Measurements from ENCODE around the gene LIG3. TPM values are rescaled to one million over a fixed set of nuclear protein-coding genes. Genes with fewer than 3 reads are reported as not detected.

Gene LIG3
- total and polyA plus RNA-seq, 9 donors, result 10.9 to 63.2 (median 44.2) TPM

GRCh38 chr17:35056013-35056412 is 75.7 kb downstream of the LIG3 start:
- WGBS, 3 donors, result 90 to 93% (median 91%) methylated on average over 3 of the region's 3 CpGs
- H3K4me3 ChIP-seq, result no peak overlapping the region
- H3K4me1 ChIP-seq (ENCODE audit: insufficient read depth), result no peaks in the 10 kb centered on the region
- TF ChIP-seq CTCF (IDR thresholded peaks at IDR 0.05), result no peak
- DNase-seq, result no peak
- no peaks in the 10 kb centered on the region for H3K9me3 ChIP-seq
- H3K27ac ChIP-seq, result no peak overlapping the region
- no peaks in the 10 kb centered on the region for H3K27me3 ChIP-seq
- H3K36me3 ChIP-seq, result no peaks in the 10 kb centered on the region
- intact Hi-C loops (cut with DNase I), result no loop called here

DNA sequence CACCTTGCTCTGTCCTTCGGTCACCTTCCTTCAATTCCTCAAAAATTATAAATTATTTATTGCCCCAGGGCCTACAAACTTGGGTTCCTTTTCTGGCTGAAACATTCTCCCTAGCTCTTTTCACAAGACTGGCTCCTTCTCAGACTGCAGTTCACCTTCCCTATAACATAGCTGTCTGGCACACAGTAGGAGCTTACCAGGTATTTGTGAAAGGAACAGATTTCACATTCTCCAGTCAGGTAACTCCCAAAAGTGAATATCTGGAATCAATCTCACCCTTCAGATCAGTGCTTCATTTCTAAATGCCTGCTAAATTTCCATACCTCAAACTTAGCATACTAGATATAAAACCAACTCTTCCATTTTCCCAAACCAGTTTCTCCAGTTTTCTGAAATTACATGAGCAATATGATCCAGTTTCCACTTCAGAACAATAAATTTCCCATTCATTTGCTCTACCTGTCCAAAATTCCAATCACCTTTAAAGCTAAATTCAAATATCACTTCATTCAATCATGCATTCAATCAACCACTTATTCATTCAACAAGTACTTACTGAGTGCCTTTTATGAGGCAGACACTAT is 77.1 kb downstream of the LIG3 start:
- Histone ChIP-seq H3K27me3 (no peaks in the 10 kb centered on the region), H3K4me1 (ENCODE audit: insufficient read depth) (no peaks in the 10 kb centered on the region), H3K27ac (no peak overlapping the region), H3K36me3 (no peaks in the 10 kb centered on the region), H3K4me3 (no peak overlapping the region), H3K9me3 (no peaks in the 10 kb centered on the region)
- intact Hi-C loops (cut with DNase I), result no loop called here
- TF ChIP-seq EP300 (IDR thresholded peaks at IDR 0.05) (no peak), CTCF (IDR thresholded peaks at IDR 0.05) (no peak), POLR2A (IDR thresholded peaks at IDR 0.05) (no peak)
- DNase-seq, result no peak
- WGBS, 3 donors, result 93 to 100% (median 98%) methylated on average over 1 of the region's 1 CpG

Other genes starting within 250 kb of the LIG3 start
- gene CCT6B, start 19.1 kb upstream of the LIG3 start, total RNA-seq, result 1 to 10 TPM; 2.6 to 5.8 (median 3.9) TPM
- 1 to 10 TPM; 1.7 TPM for gene CCT6B, start 19.1 kb upstream of the LIG3 start, polyA plus RNA-seq
- 10 to 100 TPM; 13.2 to 23.1 (median 19.0) TPM for gene ZNF830, start 19.0 kb upstream of the LIG3 start, total RNA-seq
- gene ZNF830, start 19.0 kb upstream of the LIG3 start, polyA plus RNA-seq, result 10 to 100 TPM; 15.6 to 29.0 TPM
- gene RFFL, start 83.2 kb downstream of the LIG3 start, total RNA-seq, result 10 to 100 TPM; 10.4 to 23.9 (median 18.8) TPM
- gene RFFL, start 83.2 kb downstream of the LIG3 start, polyA plus RNA-seq, result 1 to 10 TPM; 6.3 to 9.8 TPM
- gene RAD51D, start 139.3 kb downstream of the LIG3 start, total RNA-seq, result 10 to 100 TPM in 5 of 7 donors, 1 to 10 TPM in 2; 7.3 to 16.7 (median 11.5) TPM
- gene RAD51D, start 139.3 kb downstream of the LIG3 start, polyA plus RNA-seq, result 1 to 10 TPM; 7.5 to 9.3 TPM
- gene FNDC8, start 141.1 kb downstream of the LIG3 start, total RNA-seq, result not detected
- gene FNDC8, start 141.1 kb downstream of the LIG3 start, polyA plus RNA-seq, result not detected
- gene NLE1, start 161.8 kb downstream of the LIG3 start, total RNA-seq, result 10 to 100 TPM; 11.7 to 26.5 (median 22.2) TPM
- gene NLE1, start 161.8 kb downstream of the LIG3 start, polyA plus RNA-seq, result 10 to 100 TPM; 10.6 to 12.2 TPM
- under 1 TPM in 3 of 7 donors, not detected in 4; 0.05 to 0.10 (median 0.05) TPM for gene UNC45B, start 167.3 kb downstream of the LIG3 start, total RNA-seq
- gene UNC45B, start 167.3 kb downstream of the LIG3 start, polyA plus RNA-seq, result under 1 TPM; 0.05 to 0.10 TPM
- gene SLC35G3, start 213.9 kb downstream of the LIG3 start, total RNA-seq, result not detected
- not detected for gene SLC35G3, start 213.9 kb downstream of the LIG3 start, polyA plus RNA-seq